Mucosa of descending colon (tissue), 3 donors: Measurements from ENCODE around the gene HSPD1. TPM values are rescaled to one million over a fixed set of nuclear protein-coding genes. Genes with fewer than 3 reads are reported as not detected.

Experiments
- ATAC-seq: fragments of 200-7000 bp; cut with Tn5 transposase; one replicate; pipeline ENCODE4 v1.9.1; 2020; ENCODE audit warnings: mild to moderate bottlenecking, moderate library complexity
- DNase-seq, 3 donors: peaks; one replicate each; pipeline ENCODE4 v3.0.0-alpha.2; 2020
- H3K36me3 ChIP-seq: fragments of 200-600 bp; one replicate; pipeline ENCODE4 v1.8.0; 2021; ENCODE audit warnings: low read depth, mild to moderate bottlenecking
- H3K4me1 ChIP-seq: fragments of 200-600 bp; one replicate; pipeline ENCODE4 v1.8.0; 2021; ENCODE audit warnings: low read depth, mild to moderate bottlenecking
- H3K4me3 ChIP-seq: fragments of 200-600 bp; one replicate; pipeline ENCODE4 v1.8.0; 2021; ENCODE audit warnings: mild to moderate bottlenecking
- H3K9me3 ChIP-seq: fragments of 200-600 bp; one replicate; pipeline ENCODE4 v1.8.0; 2021; ENCODE audit warnings: mild to moderate bottlenecking
- intact Hi-C, 2 donors: fragments of 100-400 bp; cut with DNase I in 1 of 2; cut with micrococcal nuclease in 1 of 2; formaldehyde crosslinking; loops; one replicate each; pipeline versions ENCODE4 v1.11.0 to v1.11.1; 2022; cut with DNase I, micrococcal nuclease
- total RNA-seq, 3 donors: library from RNA; stranded (reverse); fragmentation: NEBNext Ultra II Directional in 2 of 3; extraction: Animal tissue kit (Norgen Biotek cat#: 25700) in 2 of 3; gene quantifications; one replicate each; pipeline versions ENCODE4 v1.2.1 to v1.2.4, GENCODE V29; 2021 to 2023
- TF ChIP-seq, protein P1 (sequence below): fragments of 200-600 bp; IDR thresholded peaks from one replicate; pipeline ENCODE4 v1.8.0; 2022; ENCODE audit warnings: antibody characterized with exemption, mild to moderate bottlenecking
- donor health status: DM: no; HTN: no; CAD: no; lungs with moderate emphysema.
- donor health status: DM: no; HTN: no; CAD: no.
- donor health status: DM: no; HTN: yes; CAD: no.

Gene HSPD1
- total RNA-seq, 3 donors from 2014 or later: 162 to 219 (median 172) TPM

DNA sequence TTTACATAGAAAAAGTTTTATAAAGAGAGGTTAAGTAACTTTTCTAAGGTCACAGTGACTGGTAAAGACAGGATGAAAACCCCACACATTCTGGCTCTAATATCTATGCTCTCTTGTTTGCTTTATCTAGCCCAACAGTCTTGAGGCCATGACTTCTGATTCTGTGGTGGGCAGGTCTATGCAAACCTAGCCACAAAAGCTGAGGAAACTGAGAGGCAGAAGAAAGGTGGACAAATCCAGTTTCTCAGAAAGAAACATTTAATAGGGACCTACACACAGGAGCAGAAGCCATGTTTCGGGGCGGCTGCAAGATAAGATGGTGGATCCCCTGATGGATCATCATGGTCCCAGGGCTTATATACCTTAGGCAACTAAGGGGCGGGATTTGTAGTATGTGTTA lies 21.8 kb downstream of the HSPD1 start:
- no peak for DNase-seq
- no peaks in the 10 kb centered on the region for H3K36me3 ChIP-seq
- ATAC-seq: no peak
- intact Hi-C loops: loop anchor here in 1 of 2 donors (10.0 kb wide), 1 partner anchor 83 kb away; no protein-coding TSS in a partner anchor
- H3K9me3 ChIP-seq: peaks cover 4% of the 10 kb centered on the region
- H3K4me1 ChIP-seq: no peaks in the 10 kb centered on the region
- H3K4me3 ChIP-seq: no peak overlapping the region
- TF ChIP-seq, protein P1, sequence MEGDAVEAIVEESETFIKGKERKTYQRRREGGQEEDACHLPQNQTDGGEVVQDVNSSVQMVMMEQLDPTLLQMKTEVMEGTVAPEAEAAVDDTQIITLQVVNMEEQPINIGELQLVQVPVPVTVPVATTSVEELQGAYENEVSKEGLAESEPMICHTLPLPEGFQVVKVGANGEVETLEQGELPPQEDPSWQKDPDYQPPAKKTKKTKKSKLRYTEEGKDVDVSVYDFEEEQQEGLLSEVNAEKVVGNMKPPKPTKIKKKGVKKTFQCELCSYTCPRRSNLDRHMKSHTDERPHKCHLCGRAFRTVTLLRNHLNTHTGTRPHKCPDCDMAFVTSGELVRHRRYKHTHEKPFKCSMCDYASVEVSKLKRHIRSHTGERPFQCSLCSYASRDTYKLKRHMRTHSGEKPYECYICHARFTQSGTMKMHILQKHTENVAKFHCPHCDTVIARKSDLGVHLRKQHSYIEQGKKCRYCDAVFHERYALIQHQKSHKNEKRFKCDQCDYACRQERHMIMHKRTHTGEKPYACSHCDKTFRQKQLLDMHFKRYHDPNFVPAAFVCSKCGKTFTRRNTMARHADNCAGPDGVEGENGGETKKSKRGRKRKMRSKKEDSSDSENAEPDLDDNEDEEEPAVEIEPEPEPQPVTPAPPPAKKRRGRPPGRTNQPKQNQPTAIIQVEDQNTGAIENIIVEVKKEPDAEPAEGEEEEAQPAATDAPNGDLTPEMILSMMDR: no peak

DNA sequence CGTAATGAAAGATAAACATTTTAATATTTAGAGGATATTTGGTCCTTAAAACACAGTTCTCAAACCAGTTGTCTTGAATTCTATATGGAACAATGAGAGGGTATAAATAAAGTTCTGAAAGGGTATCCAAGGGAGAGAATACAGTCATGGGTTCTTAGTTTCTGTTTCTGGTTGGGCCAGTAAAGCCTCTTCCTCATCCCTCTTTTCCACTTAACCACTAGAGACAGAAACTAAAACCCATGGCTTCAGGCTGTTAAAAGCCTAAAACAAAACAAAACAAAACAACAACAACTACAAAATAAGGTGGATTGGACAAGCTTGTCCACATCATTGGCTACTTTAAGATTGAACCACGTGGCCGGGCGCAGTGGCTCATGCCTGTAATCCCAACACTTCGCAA lies 27.5 kb downstream of the HSPD1 start:
- no peak for ATAC-seq
- TF ChIP-seq, protein P1: no peak
- Histone ChIP-seq H3K36me3 (no peaks in the 10 kb centered on the region), H3K4me1 (no peaks in the 10 kb centered on the region), H3K9me3 (no peaks in the 10 kb centered on the region), H3K4me3 (no peak overlapping the region)
- DNase-seq: no peak
- intact Hi-C loops: loop anchor here in 1 of 2 donors (10.0 kb wide), 1 partner anchor 77 kb away; no protein-coding TSS in a partner anchor

DNA sequence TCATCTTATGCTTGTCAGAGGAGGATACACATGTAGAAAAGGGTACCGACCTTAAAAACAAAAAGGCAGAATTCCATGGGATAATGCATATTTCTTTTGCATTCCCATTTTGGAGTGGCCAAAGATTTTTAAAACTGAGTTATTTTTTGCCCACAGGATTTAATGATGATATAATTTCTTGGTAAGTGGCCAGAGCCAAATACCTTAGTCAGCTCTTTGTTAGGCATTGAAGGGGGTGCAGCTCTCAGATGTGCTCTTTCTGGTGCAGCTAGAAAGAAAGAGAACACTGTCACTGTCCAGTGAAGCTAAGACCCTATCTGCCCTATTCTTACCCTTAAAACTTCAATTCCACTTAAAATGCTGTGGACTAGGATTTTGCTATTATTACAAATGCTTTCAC lies 35.5 kb downstream of the HSPD1 start:
- peaks cover 4% of the 10 kb centered on the region for H3K36me3 ChIP-seq
- no peak overlapping the region for H3K4me3 ChIP-seq
- no peak for DNase-seq
- TF ChIP-seq, protein P1: no peak
- peaks cover 14% of the 10 kb centered on the region for H3K4me1 ChIP-seq
- H3K9me3 ChIP-seq: no peaks in the 10 kb centered on the region
- ATAC-seq: no peak
- intact Hi-C loops: no loop called here

DNA sequence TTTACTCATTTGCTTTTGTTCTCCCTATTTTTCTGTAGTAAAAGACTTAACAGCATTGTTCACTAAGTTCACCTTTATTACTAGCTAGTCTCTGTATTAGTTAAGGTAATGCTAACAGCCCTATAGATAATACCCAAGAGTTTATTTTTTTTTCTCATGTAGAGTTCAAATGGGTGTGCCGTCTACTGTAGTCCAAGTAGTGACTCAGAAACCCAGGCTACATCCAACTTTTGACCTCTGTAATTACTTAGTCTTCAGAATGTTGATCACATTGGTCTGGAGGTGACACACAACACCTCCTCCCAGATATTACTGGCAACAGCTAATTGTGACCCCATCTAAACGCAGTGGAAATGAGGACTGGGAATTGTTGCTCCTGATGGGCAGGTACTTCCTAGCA lies 38.6 kb downstream of the HSPD1 start:
- intact Hi-C loops: no loop called here
- Histone ChIP-seq H3K36me3 (peaks cover 4% of the 10 kb centered on the region), H3K4me1 (peaks cover 22% of the 10 kb centered on the region), H3K4me3 (no peak overlapping the region), H3K9me3 (no peaks in the 10 kb centered on the region)
- TF ChIP-seq, protein P1: no peak
- DNase-seq: no peak
- peak; percentile 94 for ATAC-seq

DNA sequence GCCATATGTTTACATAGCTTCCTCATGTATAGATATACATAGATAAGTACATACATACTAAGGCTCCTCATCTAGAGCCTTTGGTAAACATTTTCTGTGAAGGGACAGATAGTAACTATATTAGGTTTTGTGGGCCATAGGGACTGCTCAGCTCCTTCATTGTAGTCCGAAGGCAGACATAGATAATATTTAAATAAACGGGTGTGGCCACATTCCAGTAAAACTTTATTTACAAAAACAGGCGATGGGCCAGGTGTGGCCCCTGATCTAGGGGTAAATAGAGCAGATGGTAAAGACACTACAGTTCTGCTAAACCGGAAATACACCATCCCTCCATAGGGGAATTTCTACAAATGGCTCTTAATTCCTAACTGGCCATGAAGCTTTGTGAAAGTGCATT lies 39.0 kb downstream of the HSPD1 start:
- TF ChIP-seq, protein P1: no peak
- Histone ChIP-seq H3K4me3 (no peak overlapping the region), H3K9me3 (no peaks in the 10 kb centered on the region), H3K4me1 (peaks cover 22% of the 10 kb centered on the region), H3K36me3 (peaks cover 4% of the 10 kb centered on the region)
- intact Hi-C loops: no loop called here
- DNase-seq: peak in 1 of 3 donors; percentile 43
- peak; percentile 72 for ATAC-seq

DNA sequence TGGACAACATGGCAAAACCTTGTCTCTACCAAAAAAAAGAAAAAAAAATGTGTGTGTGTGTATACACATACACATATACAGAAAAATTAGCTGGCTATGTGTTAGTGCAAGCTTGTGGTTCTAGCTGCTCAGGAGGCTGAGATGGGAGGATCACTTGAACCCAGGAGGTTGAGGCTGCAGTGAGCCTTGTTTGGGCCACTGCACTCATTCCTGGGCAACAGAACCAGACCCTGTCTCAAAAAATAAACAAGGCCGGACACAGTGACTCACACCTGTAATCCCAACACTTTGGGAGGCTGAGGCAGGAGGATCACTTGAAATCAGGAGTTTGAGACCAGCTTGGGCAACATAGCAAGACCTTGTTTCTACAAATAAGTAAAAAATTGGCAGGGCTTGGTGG lies 44.2 kb downstream of the HSPD1 start:
- ATAC-seq: no peak
- TF ChIP-seq, protein P1: no peak
- H3K4me1 ChIP-seq: peaks cover 29% of the 10 kb centered on the region
- intact Hi-C loops: no loop called here
- H3K36me3 ChIP-seq: peaks cover 7% of the 10 kb centered on the region
- DNase-seq: no peak
- H3K9me3 ChIP-seq: no peaks in the 10 kb centered on the region
- no peak overlapping the region for H3K4me3 ChIP-seq
